Gastroesophageal sphincter (tissue), 4 donors: ENCODE measurements around the gene P3H1. TPM values are rescaled to one million over a fixed set of nuclear protein-coding genes. Genes with fewer than 3 reads are reported as not detected.
A peak's percentile ranks its signal among the peaks of the same experiment; 100 is the strongest.
"Not testable (repeated sequence)": the region's sequence is repeated elsewhere in the genome, so short reads cannot be mapped to it uniquely, and the experiment has no call there.

Experiments
- ATAC-seq: fragments of 150-250 bp; one replicate; pipeline ENCODE4 v1.9.1; 2016; ENCODE audit warnings: mild to moderate bottlenecking, moderate library complexity
- H3K27ac ChIP-seq, 4 donors: fragments of 200-600 bp; sonication (generic) in 3 of 4; 1 replicate in 3 of 4; 2 replicates in 1 of 4; pipeline ENCODE4 v1.5.1; 2016 to 2019
- H3K27me3 ChIP-seq: fragments of 200-600 bp; sonication (generic); one replicate; pipeline ENCODE4 v1.5.1; 2019
- H3K36me3 ChIP-seq, 2 donors: fragments of 200-600 bp; sonication (generic); one replicate each; pipeline ENCODE4 v1.5.1; 2019; ENCODE audit warnings: control low read depth in 1 of 2
- H3K4me1 ChIP-seq, 3 donors: fragments of 200-600 bp; sonication (generic); 1 replicate in 2 of 3; 2 replicates in 1 of 3; pipeline ENCODE4 v1.5.1; 2016 to 2019; ENCODE audit warnings: control low read depth in 2 of 3
- H3K4me3 ChIP-seq, 2 donors: fragments of 200-600 bp; sonication (generic); one replicate each; pipeline ENCODE4 v1.5.1; 2019; ENCODE audit warnings: mild to moderate bottlenecking in 1 of 2, moderate library complexity in 1 of 2
- H3K9me3 ChIP-seq, 3 donors: fragments of 200-600 bp; sonication (generic); one replicate each; pipeline ENCODE4 v1.5.1; 2017 to 2019; ENCODE audit warnings: control low read depth in 2 of 3
- CTCF ChIP-seq, 4 experiments: fragments of 200-600 bp in 2 of 4; fragments of 450-650 bp in 2 of 4; sonication (generic) in 1 of 4; IDR thresholded peaks; one replicate each; pipeline ENCODE4 v1.5.1; 2017 to 2019; ENCODE audit warnings: antibody characterized with exemption in 4 of 4, mild to moderate bottlenecking in 2 of 4, moderate library complexity in 2 of 4
- EP300 ChIP-seq: sonication (generic); formaldehyde crosslinking; IDR thresholded peaks from one replicate; pipeline ENCODE4 v1.6.1; 2017; ENCODE audit warnings: antibody characterized with exemption, mild to moderate bottlenecking
- POLR2A ChIP-seq, 2 donors: fragments of 450-650 bp; IDR thresholded peaks; one replicate each; pipeline ENCODE4 v1.6.1; 2017; ENCODE audit warnings: antibody characterized with exemption in 2 of 2, mild to moderate bottlenecking in 2 of 2, moderate library complexity in 1 of 2
- POLR2AphosphoS5 ChIP-seq: sonication (generic); formaldehyde crosslinking; IDR thresholded peaks from one replicate; pipeline ENCODE4 v1.6.1; 2017; ENCODE audit warnings: antibody characterized with exemption
- WGBS, 2 donors: methylation state at CpG; one replicate each; pipeline ENCODE4 v1.1.5; 2018; ENCODE audit warnings: low coverage in 1 of 2; 5-methylcytosine and 5-hydroxymethylcytosine counted together
- total RNA-seq, 4 donors: library from RNA; depleted of rRNA; stranded (reverse); fragments of >200 nt; gene quantifications; one replicate each; pipeline ENCODE4 v1.1.0, GENCODE V29; 2016

The P3H1 gene
- total RNA-seq = 10 to 100 TPM; 21.7 to 27.4 (median 23.0) TPM

- H3K27ac ChIP-seq = peak within 1 kb of the TSS; percentile 84 to 98 (median 96)
- WGBS, 2 donors = no CpG with 5 or more reads among the region's 82 CpGs
- TF ChIP-seq POLR2AphosphoS5 (peak; percentile 96), CTCF (IDR thresholded peaks at IDR 0.05) (no peak), POLR2A (IDR thresholded peaks at IDR 0.05) (peak; percentile 87 to 93), EP300 (no peak)
- peak within 1 kb of the TSS; percentile 87 to 96 for H3K4me3 ChIP-seq
- peaks cover 0 to 7% of the 10 kb centered on the region in 2 donors for H3K36me3 ChIP-seq
- peak; percentile 98 for ATAC-seq
- peaks cover 0 to 66% (median 11%) of the 10 kb centered on the region in 3 donors for H3K4me1 ChIP-seq
- H3K9me3 ChIP-seq = no peaks in the 10 kb centered on the region
- no peaks in the 10 kb centered on the region for H3K27me3 ChIP-seq
These were observed at the start of gene P3H1, which contains the start of gene C1orf50 for GRCh38 chr1:42766741-42767509. P3H1 (minus strand) TSS chr1:42767028; CDS start chr1:42766971, 57 bp downstream. C1orf50 (plus strand) TSS chr1:42767249; CDS start chr1:42767312, 63 bp downstream.

GRCh38 chr1:42815941-42816584, 49.2 kb upstream of the P3H1 start:
- Histone ChIP-seq H3K4me1 (peaks cover 0 to 26% (median 9%) of the 10 kb centered on the region in 3 donors), H3K9me3 (no peaks in the 10 kb centered on the region), H3K27me3 (no peaks in the 10 kb centered on the region), H3K4me3 (peak overlapping the region; percentile 80 to 82), H3K36me3 (peaks cover 0 to 6% of the 10 kb centered on the region in 2 donors), H3K27ac (peak overlapping the region; percentile 95 to 98 (median 96))
- no peak for ATAC-seq
- TF ChIP-seq EP300 = no peak
- TF ChIP-seq POLR2A (IDR thresholded peaks at IDR 0.05) = no peak
- TF ChIP-seq POLR2AphosphoS5 = no peak
- no peak for TF ChIP-seq CTCF (IDR thresholded peaks at IDR 0.05)
- WGBS, 2 donors = 12 to 19% methylated on average over 7 of the region's 7 CpGs

- not testable (repeated sequence) for H3K27me3 ChIP-seq, H3K4me3 ChIP-seq, H3K9me3 ChIP-seq, H3K27ac ChIP-seq, H3K36me3 ChIP-seq, ATAC-seq
- 93 to 96% methylated on average over 3 of the region's 3 CpGs for WGBS, 2 donors
- H3K4me1 ChIP-seq = peaks cover 0 to 26% (median 9%) of the 10 kb centered on the region in 3 donors
These were observed 48.0 kb upstream of the P3H1 start for GRCh38 chr1:42814815-42815214.

GRCh38 chr1:42807056-42807668, 40.3 kb upstream of the P3H1 start:
- H3K27ac ChIP-seq = peak overlapping the region in 1 of 4 donors; percentile 14
- ATAC-seq = peak; percentile 82
- no peaks in the 10 kb centered on the region for H3K4me1 ChIP-seq
- no peaks in the 10 kb centered on the region for H3K9me3 ChIP-seq
- TF ChIP-seq POLR2A (IDR thresholded peaks at IDR 0.05) = no peak
- TF ChIP-seq POLR2AphosphoS5 = no peak
- TF ChIP-seq CTCF (IDR thresholded peaks at IDR 0.05) = no peak
- TF ChIP-seq EP300 = no peak
- peaks cover 0 to 35% of the 10 kb centered on the region in 2 donors for H3K36me3 ChIP-seq
- H3K27me3 ChIP-seq = no peaks in the 10 kb centered on the region
- H3K4me3 ChIP-seq = no peak overlapping the region

GRCh38 chr1:42806593-42806992, 39.8 kb upstream of the P3H1 start:
- H3K27me3 ChIP-seq = no peaks in the 10 kb centered on the region
- peak overlapping the region in 1 of 4 donors; percentile 14 for H3K27ac ChIP-seq
- H3K4me3 ChIP-seq = no peak overlapping the region
- no peak for ATAC-seq
- no peaks in the 10 kb centered on the region for H3K9me3 ChIP-seq
- 84 to 90% methylated on average over 3 to 5 of the region's 5 CpGs for WGBS, 2 donors
- TF ChIP-seq POLR2AphosphoS5 = no peak
- no peak for TF ChIP-seq POLR2A (IDR thresholded peaks at IDR 0.05)
- TF ChIP-seq CTCF (IDR thresholded peaks at IDR 0.05) = no peak
- no peak for TF ChIP-seq EP300
- no peaks in the 10 kb centered on the region for H3K4me1 ChIP-seq
- H3K36me3 ChIP-seq = peaks cover 0 to 35% of the 10 kb centered on the region in 2 donors
